OCI-LY3 (cell line): ENCODE measurements around the gene MED15.

Experiments used
- CTCF ChIP-seq: fragments of 200-600, 300-600 bp; sonication (generic); IDR thresholded peaks from 2 replicates; pipeline ENCODE4 v1.5.1; 2014; ENCODE audit warnings: antibody characterized with exemption, low read length, low read depth
- EZH2phosphoT487 ChIP-seq: fragments of 200-600 bp; shearing (Covaris generic); IDR thresholded peaks from 2 replicates; pipeline ENCODE4 v1.6.1; 2018; ENCODE audit warnings: antibody characterized with exemption, mixed run types, low read depth

DNA sequence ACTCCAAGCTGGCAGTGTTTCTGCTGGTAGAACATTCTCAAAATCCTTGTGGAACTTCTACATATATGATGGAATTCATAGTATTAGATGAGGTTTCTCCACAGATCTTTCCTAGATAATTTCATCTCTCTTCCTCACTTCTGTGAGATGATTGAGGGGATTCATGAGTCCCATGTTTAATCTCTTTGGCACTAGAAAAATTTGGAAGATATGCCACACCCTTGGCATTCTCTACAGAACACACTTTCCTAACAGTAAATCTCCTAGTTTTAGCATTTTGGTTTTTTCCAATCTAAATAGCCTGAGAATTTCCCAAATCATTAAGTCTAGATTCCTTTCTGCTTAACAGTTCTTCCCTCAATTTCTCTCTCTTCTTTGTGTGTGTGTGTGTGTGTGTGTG is 35.3 kb downstream of the MED15 start:
- no peak for TF ChIP-seq CTCF
- no peak for TF ChIP-seq EZH2phosphoT487
